Parathyroid adenoma (tissue), 2 donors: Measurements from ENCODE around the gene ZNF618.

ENCODE experiments used
- H2AFZ ChIP-seq: fragments of 300-600 bp; sonication (generic); one replicate; pipeline ENCODE4 v1.7.0; 2017; ENCODE audit warnings: antibody characterized with exemption, mild to moderate bottlenecking
- H3K27ac ChIP-seq: fragments of 300-600 bp; sonication (generic); one replicate; pipeline ENCODE4 v1.7.0; 2017
- H3K27me3 ChIP-seq: fragments of 300-600 bp; sonication (generic); one replicate; pipeline ENCODE4 v1.7.0; 2017; ENCODE audit warnings: low read length; ENCODE audit not compliant: control insufficient read depth, insufficient read depth
- H3K36me3 ChIP-seq: fragments of 300-600 bp; sonication (generic); one replicate; pipeline ENCODE4 v1.7.0; 2017; ENCODE audit warnings: low read length; ENCODE audit not compliant: control insufficient read depth, insufficient read depth
- H3K4me1 ChIP-seq: fragments of 300-600 bp; sonication (generic); one replicate; pipeline ENCODE4 v1.7.0; 2017; ENCODE audit warnings: control low read depth
- H3K4me2 ChIP-seq: fragments of 300-600 bp; sonication (generic); one replicate; pipeline ENCODE4 v1.7.0; 2017; ENCODE audit warnings: low read length
- H3K4me3 ChIP-seq: fragments of 300-600 bp; sonication (generic); one replicate; pipeline ENCODE4 v1.7.0; 2017; ENCODE audit warnings: low read depth, low read length
- H3K79me2 ChIP-seq: fragments of 300-600 bp; sonication (generic); one replicate; pipeline ENCODE4 v1.7.0; 2017; ENCODE audit warnings: control low read depth
- H3K9ac ChIP-seq: fragments of 300-600 bp; sonication (generic); one replicate; pipeline ENCODE4 v1.7.0; 2017; ENCODE audit warnings: mild to moderate bottlenecking
- H3K9me3 ChIP-seq: fragments of 300-600 bp; sonication (generic); one replicate; pipeline ENCODE4 v1.7.0; 2017; ENCODE audit warnings: low read length; ENCODE audit not compliant: control insufficient read depth
- TF ChIP-seq, protein P1 (sequence below): fragments of 300-600 bp; sonication (generic); IDR thresholded peaks from one replicate; pipeline ENCODE4 v1.7.0; 2017; ENCODE audit warnings: antibody characterized with exemption, mild to moderate bottlenecking
- donor health status: primary hyperparathyroidism.

Gene ZNF618

DNA sequence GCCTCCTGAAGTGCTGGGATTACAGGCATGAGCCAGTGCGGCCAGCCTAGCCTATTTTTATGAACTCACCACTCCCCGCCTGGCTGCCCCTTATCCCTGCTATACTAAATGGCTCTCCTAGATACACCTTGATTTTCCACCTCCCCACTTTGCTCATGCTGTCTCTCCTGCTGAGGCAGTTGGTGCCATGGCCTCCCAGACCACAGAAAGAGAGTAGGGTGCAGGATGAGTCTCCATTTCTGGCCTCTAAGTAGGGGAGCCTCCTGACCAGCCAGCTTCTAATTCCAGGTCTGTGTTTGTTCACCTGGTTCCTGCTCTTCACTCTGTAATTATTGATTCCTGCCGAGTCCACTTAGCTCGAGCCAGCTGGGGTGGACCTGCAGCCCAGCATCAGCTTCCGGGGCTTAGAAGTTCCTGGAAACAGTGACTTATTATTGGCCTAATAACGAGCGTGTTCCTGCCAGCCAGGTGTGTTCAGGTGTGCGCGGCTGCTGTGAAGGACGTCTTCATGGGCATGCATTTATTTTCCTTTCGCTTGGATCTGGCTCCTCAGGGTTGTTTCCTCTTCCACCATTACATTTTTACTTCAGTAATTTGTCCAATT is 34.0 kb downstream of the ZNF618 start:
- Histone ChIP-seq H3K36me3 (no peaks in the 10 kb centered on the region), H3K79me2 (peaks cover under 1% of the 10 kb centered on the region), H3K27ac (no peak overlapping the region), H3K9me3 (no peaks in the 10 kb centered on the region), H2AFZ (no peak overlapping the region), H3K4me2 (no peak overlapping the region), H3K4me3 (no peak overlapping the region), H3K9ac (no peak overlapping the region), H3K4me1 (no peaks in the 10 kb centered on the region), H3K27me3 (no peaks in the 10 kb centered on the region)
- TF ChIP-seq, protein P1, sequence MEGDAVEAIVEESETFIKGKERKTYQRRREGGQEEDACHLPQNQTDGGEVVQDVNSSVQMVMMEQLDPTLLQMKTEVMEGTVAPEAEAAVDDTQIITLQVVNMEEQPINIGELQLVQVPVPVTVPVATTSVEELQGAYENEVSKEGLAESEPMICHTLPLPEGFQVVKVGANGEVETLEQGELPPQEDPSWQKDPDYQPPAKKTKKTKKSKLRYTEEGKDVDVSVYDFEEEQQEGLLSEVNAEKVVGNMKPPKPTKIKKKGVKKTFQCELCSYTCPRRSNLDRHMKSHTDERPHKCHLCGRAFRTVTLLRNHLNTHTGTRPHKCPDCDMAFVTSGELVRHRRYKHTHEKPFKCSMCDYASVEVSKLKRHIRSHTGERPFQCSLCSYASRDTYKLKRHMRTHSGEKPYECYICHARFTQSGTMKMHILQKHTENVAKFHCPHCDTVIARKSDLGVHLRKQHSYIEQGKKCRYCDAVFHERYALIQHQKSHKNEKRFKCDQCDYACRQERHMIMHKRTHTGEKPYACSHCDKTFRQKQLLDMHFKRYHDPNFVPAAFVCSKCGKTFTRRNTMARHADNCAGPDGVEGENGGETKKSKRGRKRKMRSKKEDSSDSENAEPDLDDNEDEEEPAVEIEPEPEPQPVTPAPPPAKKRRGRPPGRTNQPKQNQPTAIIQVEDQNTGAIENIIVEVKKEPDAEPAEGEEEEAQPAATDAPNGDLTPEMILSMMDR: no peak

DNA sequence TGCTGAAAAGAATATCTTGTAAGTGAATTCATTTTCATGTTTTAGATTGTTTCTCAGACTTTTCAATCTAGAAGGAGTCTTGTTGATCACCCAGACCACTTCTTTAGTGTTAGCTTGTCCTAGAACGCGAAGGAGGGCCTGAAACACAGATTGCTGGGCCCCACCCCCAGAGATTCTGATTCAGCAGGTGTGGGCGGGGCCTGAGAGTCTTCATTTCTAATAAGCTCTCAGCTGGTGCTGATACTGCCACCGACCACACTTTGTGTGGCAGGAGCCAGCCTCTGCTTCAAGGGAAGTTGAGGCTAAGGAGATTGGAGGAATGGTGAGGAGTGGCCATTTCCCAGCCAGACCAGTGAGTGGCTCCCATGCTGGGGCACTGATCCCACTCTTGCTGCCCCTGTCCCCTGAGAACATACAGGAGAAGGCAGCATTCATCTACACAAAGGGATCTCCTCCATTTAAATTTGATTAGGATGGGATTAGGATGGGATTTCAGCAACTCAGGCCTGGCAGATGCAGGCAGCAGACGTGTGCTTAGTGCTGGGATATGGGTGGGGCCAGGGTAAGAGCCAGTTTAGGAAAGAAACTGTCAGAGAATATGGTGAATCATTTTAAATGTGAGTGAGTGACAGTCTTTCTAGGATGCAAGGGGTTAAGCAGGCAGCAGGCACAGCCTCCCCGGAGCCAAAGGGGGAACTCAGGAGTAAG is 35.9 kb downstream of the ZNF618 start:
- no peaks in the 10 kb centered on the region for H3K36me3 ChIP-seq
- no peak overlapping the region for H3K4me3 ChIP-seq
- no peak overlapping the region for H3K4me2 ChIP-seq
- H3K9ac ChIP-seq: no peak overlapping the region
- no peak overlapping the region for H2AFZ ChIP-seq
- H3K79me2 ChIP-seq: no peaks in the 10 kb centered on the region
- H3K27me3 ChIP-seq: no peaks in the 10 kb centered on the region
- no peaks in the 10 kb centered on the region for H3K4me1 ChIP-seq
- TF ChIP-seq, protein P1: no peak
- no peak overlapping the region for H3K27ac ChIP-seq
- H3K9me3 ChIP-seq: no peaks in the 10 kb centered on the region

DNA sequence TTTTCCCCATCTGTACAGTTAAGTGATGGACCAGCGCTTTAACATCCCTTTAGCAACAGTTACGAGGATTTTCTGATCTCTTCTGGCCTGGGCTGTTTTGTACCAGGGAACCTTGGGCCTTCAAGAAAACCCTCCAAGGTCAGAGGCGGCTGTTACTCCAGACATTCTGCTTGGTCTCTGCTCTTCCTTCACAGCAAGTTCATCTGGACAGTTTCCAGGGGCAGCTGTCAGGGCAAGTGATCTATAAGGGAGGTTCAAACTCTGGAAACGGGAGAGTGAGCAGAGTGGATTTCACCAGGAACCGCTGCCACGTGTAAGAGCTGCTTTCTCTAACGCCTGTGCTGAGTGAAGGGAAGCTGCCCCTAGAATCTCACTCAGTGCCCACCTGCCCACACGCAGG is 36.7 kb downstream of the ZNF618 start:
- Histone ChIP-seq H3K4me3 (no peak overlapping the region), H3K4me1 (no peaks in the 10 kb centered on the region), H3K4me2 (no peak overlapping the region), H2AFZ (no peak overlapping the region), H3K27ac (no peak overlapping the region), H3K9me3 (no peaks in the 10 kb centered on the region), H3K9ac (no peak overlapping the region), H3K27me3 (no peaks in the 10 kb centered on the region), H3K79me2 (no peaks in the 10 kb centered on the region), H3K36me3 (no peaks in the 10 kb centered on the region)
- TF ChIP-seq, protein P1: no peak

DNA sequence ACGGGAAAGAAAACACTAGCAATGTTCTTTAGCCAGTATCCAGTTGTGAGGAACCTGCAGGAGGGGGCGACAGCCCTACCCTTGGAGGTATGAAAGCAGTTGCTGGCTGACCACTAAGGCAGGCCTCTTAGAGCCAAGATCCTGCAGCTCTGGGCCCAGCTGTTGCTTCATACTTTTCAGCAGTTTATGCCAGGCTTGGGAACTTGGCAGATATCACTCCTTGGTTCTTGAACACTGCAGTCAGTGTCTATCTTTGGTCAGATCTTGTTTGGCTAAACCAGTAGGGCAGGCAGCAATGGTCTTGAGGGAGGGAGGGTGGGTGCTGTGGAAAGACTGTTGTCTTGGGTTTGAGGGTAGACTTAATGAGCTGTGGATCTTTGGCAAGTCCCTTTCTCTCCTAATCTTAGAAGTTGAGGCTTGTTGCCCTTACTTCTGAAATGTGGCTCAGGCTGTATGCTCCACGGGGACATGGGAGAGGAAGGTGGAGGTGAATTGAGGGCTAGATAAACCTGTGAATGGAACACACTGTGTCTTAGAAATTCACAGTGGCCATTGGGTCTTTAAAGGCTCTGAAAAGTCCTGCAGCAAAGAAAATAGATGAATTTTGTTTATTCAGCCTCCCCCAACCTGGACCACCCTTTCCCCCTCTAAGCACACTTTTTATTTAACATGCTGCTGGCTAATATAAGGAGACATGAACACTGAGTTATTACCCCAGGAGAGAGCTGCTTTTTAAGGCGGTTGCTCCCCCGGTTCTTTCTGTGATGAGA is 37.5 kb downstream of the ZNF618 start:
- TF ChIP-seq, protein P1: no peak
- no peaks in the 10 kb centered on the region for H3K27me3 ChIP-seq

More for the DNA sequence above, 37.5 kb downstream of the ZNF618 start:
- Histone ChIP-seq H3K4me2 (no peak overlapping the region), H3K9me3 (no peaks in the 10 kb centered on the region), H3K36me3 (no peaks in the 10 kb centered on the region), H2AFZ (no peak overlapping the region), H3K27ac (no peak overlapping the region), H3K9ac (no peak overlapping the region), H3K4me3 (no peak overlapping the region), H3K4me1 (no peaks in the 10 kb centered on the region), H3K79me2 (no peaks in the 10 kb centered on the region)
